Lung (tissue), 12 donors: ENCODE measurements around the gene TPI1. TPM values are rescaled to one million over a fixed set of nuclear protein-coding genes. Genes with fewer than 3 reads are reported as not detected.

Source experiments
- ATAC-seq: fragments of 200-7000 bp; cut with Tn5 transposase; one replicate; pipeline ENCODE4 v1.9.1; 2020; ENCODE audit warnings: moderate number of reproducible peaks; ENCODE audit not compliant: insufficient read depth, low FRiP score
- DNase-seq, 3 donors: peaks; one replicate each; pipeline ENCODE4 v3.0.0-alpha.2; 2013 to 2017
- H3K27ac ChIP-seq, 2 donors: one replicate each; pipeline ENCODE4 v1.5.1; 2013; ENCODE audit warnings: mild to moderate bottlenecking in 2 of 2, moderate library complexity in 2 of 2, control low read depth in 1 of 2, inconsistent platforms in 1 of 2, low read depth in 1 of 2, low read length in 1 of 2
- H3K27me3 ChIP-seq, 3 donors: one replicate each; pipeline ENCODE4 v1.5.1; 2013; ENCODE audit warnings: low read length in 2 of 3; ENCODE audit not compliant: control insufficient read depth in 3 of 3, insufficient read depth in 3 of 3
- H3K36me3 ChIP-seq, 4 donors: one replicate each; pipeline ENCODE4 v1.5.1; 2013; ENCODE audit warnings: low read length in 4 of 4, mild to moderate bottlenecking in 1 of 4, moderate library complexity in 1 of 4; ENCODE audit not compliant: control insufficient read depth in 4 of 4, insufficient read depth in 4 of 4
- H3K4me1 ChIP-seq, 5 donors: one replicate each; pipeline ENCODE4 v1.5.1; 2013; ENCODE audit warnings: low read length in 5 of 5, mild to moderate bottlenecking in 2 of 5, moderate library complexity in 1 of 5; ENCODE audit not compliant: control insufficient read depth in 5 of 5, insufficient read depth in 5 of 5
- H3K4me3 ChIP-seq: one replicate; pipeline ENCODE4 v1.5.1; 2013; ENCODE audit warnings: mild to moderate bottlenecking, control low read depth, moderate library complexity
- H3K9ac ChIP-seq, 2 donors: one replicate each; pipeline ENCODE4 v1.5.1; 2013; ENCODE audit warnings: low read length in 2 of 2, control low read depth in 1 of 2; ENCODE audit not compliant: insufficient read depth in 1 of 2
- H3K9me3 ChIP-seq, 4 donors: one replicate each; pipeline ENCODE4 v1.5.1; 2013; ENCODE audit warnings: low read length in 3 of 4, mild to moderate bottlenecking in 1 of 4, moderate library complexity in 1 of 4; ENCODE audit not compliant: control insufficient read depth in 4 of 4, insufficient read depth in 3 of 4
- WGBS, 2 donors: extraction: QIAGEN DNeasy Blood & Tissue Kit; methylation state at CpG; one replicate each; pipeline ENCODE4 v1.1.7; 2013; 5-methylcytosine and 5-hydroxymethylcytosine counted together
- polyA plus RNA-seq, 2 donors: library from polyadenylated mRNA; stranded (reverse); fragments of 200-250 nt; gene quantifications; one replicate each; pipeline ENCODE4 v1.2.1, GENCODE V29; 2013
- total RNA-seq, 2 donors: library from RNA; depleted of rRNA in 1 of 2; stranded (reverse); fragments of >200 nt in 1 of 2; gene quantifications; one replicate each; pipeline ENCODE4 v1.2.1, GENCODE V29; 2014 to 2021
- TF ChIP-seq, protein P1 (sequence below): IDR thresholded peaks from 2 replicates; pipeline ENCODE4 v1.5.1; 2012; ENCODE audit warnings: mild to moderate bottlenecking; ENCODE audit errors: control extremely low read depth, extremely low read depth
- donor health status: control.
- donor health status: control.
- donor health status: Bipolar disorder and iron deficiency.
- donor health status: healthy.
- donor health status: DM: yes; HTN: yes; CAD: no.

TPI1 gene
- total and polyA plus RNA-seq, 4 donors: 256 to 1,097 (median 435) TPM

DNA sequence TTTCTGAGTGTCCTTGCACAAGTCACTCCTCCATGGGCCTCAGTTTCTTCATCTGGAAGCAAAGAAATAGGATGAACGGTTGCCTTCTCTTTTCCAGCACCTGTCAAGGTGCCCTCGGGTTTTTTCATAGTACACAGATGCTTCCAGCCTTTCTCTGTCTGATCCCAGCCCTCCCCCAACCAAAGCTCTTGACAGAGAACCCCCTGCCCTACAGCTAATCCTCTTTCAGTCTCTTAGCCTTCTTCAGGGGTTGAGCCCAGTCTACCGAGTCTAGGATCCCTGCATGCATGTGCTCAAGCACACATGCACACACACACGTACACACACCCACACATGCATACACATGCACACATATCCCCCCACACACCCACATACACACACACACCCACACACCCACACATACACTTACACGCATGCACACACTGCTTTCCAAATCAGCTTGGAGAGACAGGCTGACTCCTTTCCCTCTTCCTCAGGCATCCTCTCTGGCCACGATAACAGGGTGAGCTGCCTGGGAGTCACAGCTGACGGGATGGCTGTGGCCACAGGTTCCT, 20.9 kb upstream of the TPI1 start:
- WGBS, 2 donors: 79 to 88% methylated on average over 7 of the region's 7 CpGs
- TF ChIP-seq, protein P1, sequence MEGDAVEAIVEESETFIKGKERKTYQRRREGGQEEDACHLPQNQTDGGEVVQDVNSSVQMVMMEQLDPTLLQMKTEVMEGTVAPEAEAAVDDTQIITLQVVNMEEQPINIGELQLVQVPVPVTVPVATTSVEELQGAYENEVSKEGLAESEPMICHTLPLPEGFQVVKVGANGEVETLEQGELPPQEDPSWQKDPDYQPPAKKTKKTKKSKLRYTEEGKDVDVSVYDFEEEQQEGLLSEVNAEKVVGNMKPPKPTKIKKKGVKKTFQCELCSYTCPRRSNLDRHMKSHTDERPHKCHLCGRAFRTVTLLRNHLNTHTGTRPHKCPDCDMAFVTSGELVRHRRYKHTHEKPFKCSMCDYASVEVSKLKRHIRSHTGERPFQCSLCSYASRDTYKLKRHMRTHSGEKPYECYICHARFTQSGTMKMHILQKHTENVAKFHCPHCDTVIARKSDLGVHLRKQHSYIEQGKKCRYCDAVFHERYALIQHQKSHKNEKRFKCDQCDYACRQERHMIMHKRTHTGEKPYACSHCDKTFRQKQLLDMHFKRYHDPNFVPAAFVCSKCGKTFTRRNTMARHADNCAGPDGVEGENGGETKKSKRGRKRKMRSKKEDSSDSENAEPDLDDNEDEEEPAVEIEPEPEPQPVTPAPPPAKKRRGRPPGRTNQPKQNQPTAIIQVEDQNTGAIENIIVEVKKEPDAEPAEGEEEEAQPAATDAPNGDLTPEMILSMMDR: no peak
- H3K9ac ChIP-seq: no peak overlapping the region
- H3K4me3 ChIP-seq: no peak overlapping the region
- H3K27me3 ChIP-seq: no peaks in the 10 kb centered on the region
- H3K9me3 ChIP-seq: no peaks in the 10 kb centered on the region
- H3K27ac ChIP-seq: no peak overlapping the region
- DNase-seq (no peak), ATAC-seq (no peak)
- H3K4me1 ChIP-seq: peaks cover 0 to 17% (median 3%) of the 10 kb centered on the region in 5 donors
- peaks cover 1 to 33% (median 9%) of the 10 kb centered on the region in 4 donors for H3K36me3 ChIP-seq

DNA sequence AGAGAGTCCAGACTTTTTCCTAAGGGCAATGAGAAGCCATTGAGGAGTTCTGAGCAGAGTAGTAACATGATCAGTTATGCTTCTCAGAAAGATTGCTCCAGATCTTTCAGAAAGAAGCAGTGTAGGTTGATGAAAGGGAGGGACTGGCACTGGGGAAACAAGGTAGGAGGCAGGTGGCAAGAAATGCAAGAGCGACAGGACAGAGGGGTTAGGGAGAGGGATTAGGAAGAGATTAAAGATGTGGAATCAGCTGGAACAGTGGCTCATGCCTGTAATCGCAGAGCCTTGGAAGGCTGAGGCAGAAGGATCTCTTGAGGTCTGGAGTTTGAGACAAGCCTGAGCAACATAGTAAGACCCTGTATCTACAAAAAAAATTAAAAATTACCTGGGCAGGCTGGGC, 19.7 kb upstream of the TPI1 start:
- 95 to 100% methylated on average over 2 of the region's 2 CpGs for WGBS, 2 donors
- H3K27me3 ChIP-seq: no peaks in the 10 kb centered on the region

DNA sequence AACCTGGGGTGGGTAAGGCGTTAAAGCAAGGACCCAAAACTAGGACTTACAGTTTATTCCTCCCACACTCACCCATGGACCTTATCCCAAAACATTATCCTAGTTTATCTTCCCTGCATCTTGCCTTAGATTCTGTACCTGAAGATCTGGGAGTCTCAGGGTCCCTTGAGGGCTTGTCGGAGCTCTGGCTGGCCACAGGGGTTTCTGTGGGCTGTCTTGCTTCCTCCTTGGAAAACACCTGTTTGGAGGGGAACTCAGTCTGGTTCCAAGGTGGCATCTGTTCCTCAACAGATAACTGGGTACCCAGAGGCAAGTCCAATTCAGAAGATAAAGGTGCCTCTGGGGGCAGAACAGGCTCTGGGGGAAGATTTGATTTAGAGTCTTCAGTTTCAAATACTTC, 17.9 kb upstream of the TPI1 start:
- Histone ChIP-seq H3K9me3 (no peaks in the 10 kb centered on the region), H3K4me1 (peaks cover 0 to 26% (median 7%) of the 10 kb centered on the region in 5 donors), H3K36me3 (peaks cover 1 to 24% (median 10%) of the 10 kb centered on the region in 4 donors), H3K27me3 (no peaks in the 10 kb centered on the region), H3K27ac (no peak overlapping the region), H3K4me3 (no peak overlapping the region), H3K9ac (no peak overlapping the region)
- WGBS, 2 donors: 62 to 85% methylated on average over 2 of the region's 2 CpGs
- ATAC-seq (no peak), DNase-seq (no peak)
- TF ChIP-seq, protein P1: no peak

More for the DNA sequence above, 19.7 kb upstream of the TPI1 start:
- no peak overlapping the region for H3K27ac ChIP-seq
- H3K36me3 ChIP-seq: peaks cover 1 to 33% (median 9%) of the 10 kb centered on the region in 4 donors
- ATAC-seq (no peak), DNase-seq (no peak)
- H3K4me1 ChIP-seq: peaks cover 0 to 17% (median 3%) of the 10 kb centered on the region in 5 donors
- TF ChIP-seq, protein P1: no peak
- H3K4me3 ChIP-seq: no peak overlapping the region
- H3K9ac ChIP-seq: no peak overlapping the region
- no peaks in the 10 kb centered on the region for H3K9me3 ChIP-seq

DNA sequence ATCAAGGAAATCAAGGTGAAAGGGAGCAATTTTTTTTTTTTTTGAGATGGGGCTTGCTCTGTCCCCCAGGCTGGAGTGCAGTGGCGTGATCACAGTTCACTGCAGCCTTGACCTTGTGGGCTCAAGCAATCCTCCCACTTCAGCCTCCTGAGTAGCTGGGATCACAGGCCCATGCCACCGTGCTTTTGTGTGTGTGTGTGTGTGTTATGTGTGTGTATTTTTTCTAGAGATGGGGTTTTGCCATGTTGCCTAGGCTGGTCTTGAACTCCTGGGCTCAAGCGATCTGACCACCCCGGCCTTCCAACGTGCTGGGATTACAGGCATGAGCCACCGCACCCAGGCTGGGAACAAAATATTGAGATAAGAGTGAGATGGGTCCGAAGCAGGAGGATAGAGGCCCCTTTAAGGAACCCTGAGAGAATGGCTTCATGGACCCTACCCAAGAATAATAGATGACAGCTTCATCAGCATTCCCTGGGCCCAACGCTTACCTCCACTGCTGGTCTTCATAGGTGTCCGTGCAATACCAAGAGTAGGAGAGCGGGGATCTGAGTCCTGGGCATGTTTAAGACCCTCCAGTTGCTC, 17.3 kb upstream of the TPI1 start:
- Histone ChIP-seq H3K27ac (no peak overlapping the region), H3K36me3 (peaks cover 1 to 24% (median 9%) of the 10 kb centered on the region in 4 donors), H3K4me3 (no peak overlapping the region), H3K9ac (no peak overlapping the region), H3K9me3 (no peaks in the 10 kb centered on the region), H3K4me1 (peaks cover 0 to 26% (median 7%) of the 10 kb centered on the region in 5 donors), H3K27me3 (no peaks in the 10 kb centered on the region)
- DNase-seq: no peak
- TF ChIP-seq, protein P1: no peak
- ATAC-seq: no peak
- 87 to 94% methylated on average over 10 of the region's 10 CpGs for WGBS, 2 donors
